HFFc6 (cell line): ENCODE results near the gene ROBO1. TPM values are rescaled to one million over a fixed set of nuclear protein-coding genes. Genes with fewer than 3 reads are reported as not detected.

Experiments used
- DNase-seq: peaks from one replicate; pipeline ENCODE4 v3.0.0-alpha.2; 2018
- H3K27ac Mint-ChIP-seq: 2 replicates; pipeline ENCODE4 v1.8.0; 2020; ENCODE audit warnings: mild to moderate bottlenecking, mixed read lengths
- H3K27me3 Mint-ChIP-seq: 2 replicates; pipeline ENCODE4 v1.8.0; 2021; ENCODE audit warnings: mild to moderate bottlenecking, moderate library complexity, mixed read lengths; ENCODE audit not compliant: insufficient read depth
- H3K36me3 Mint-ChIP-seq: 2 replicates; pipeline ENCODE4 v1.8.0; 2021; ENCODE audit warnings: low read depth, mixed read lengths
- H3K4me1 Mint-ChIP-seq: 2 replicates; pipeline ENCODE4 v1.8.0; 2020; ENCODE audit warnings: low read depth, mixed read lengths
- H3K4me3 Mint-ChIP-seq: 2 replicates; pipeline ENCODE4 v1.8.0; 2020; ENCODE audit warnings: mild to moderate bottlenecking, moderate library complexity, mixed read lengths
- H3K9me3 Mint-ChIP-seq: 2 replicates; pipeline ENCODE4 v1.8.0; 2020; ENCODE audit warnings: mild to moderate bottlenecking, mixed read lengths
- total RNA-seq, 6 experiments: library from RNA; stranded (reverse); fragmentation: NEBNext Ultra II Directional; extraction: Animal tissue kit (Norgen Biotek cat#: 25700); gene quantifications; 2 replicates in 1 of 6; 3 replicates in 5 of 6; pipeline ENCODE4 v1.2.3, GENCODE V29; 2021
- TF ChIP-seq, protein P1 (sequence below): fragments of 200-600 bp; sonication (generic); IDR thresholded peaks from 2 replicates; pipeline ENCODE4 v1.5.0; 2021; ENCODE audit warnings: antibody characterized with exemption, mild to moderate bottlenecking

Gene ROBO1
- total RNA-seq, 6 experiments from 2014 or later = 38.7 to 51.3 (median 41.7) TPM

DNA sequence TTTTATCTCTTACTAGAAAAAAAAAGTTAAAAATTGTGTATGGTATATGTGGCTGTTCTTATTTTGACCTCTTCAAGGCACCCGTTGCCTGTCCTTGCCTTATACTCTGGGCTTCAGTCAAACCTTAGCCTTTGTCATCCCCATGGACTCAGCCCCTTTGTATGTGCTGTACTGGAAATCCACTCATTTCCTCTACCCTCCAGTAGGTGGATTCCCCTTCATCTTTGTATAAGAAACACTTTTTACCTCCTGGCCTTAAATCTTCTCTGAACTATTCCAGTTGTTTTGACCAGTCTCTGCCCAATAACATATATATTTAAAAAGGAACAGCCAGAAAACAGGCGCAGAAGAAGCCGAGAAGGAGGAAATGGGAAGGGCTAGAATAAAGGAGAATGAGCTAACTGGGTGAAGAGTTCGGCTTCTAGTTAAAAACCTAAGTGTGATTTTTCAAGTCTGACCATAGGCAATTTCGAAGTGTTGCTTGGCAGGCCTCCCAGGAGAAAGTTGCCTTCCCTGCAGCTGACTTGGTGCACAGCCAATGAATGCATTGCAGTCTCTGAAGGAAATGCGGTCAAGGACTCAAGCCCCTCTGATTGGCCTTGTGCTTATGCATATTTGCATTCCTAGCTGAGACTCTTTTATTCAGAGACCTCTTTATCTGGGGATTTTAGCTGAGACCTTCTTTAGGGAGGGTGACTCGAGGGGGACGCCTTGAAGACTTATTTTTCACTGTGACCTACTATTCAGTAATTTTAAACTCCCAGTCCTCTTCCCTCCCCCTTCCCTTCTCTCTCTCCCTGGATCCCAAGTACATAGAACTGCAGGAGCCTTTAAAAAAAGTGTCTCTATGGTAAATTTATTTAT lies 277.4 kb downstream of the ROBO1 start:
- no peaks in the 10 kb centered on the region for H3K36me3 Mint-ChIP-seq
- no peaks in the 10 kb centered on the region for H3K4me1 Mint-ChIP-seq
- no peaks in the 10 kb centered on the region for H3K27me3 Mint-ChIP-seq
- no peaks in the 10 kb centered on the region for H3K9me3 Mint-ChIP-seq
- peak; percentile 3 for DNase-seq
- H3K4me3 Mint-ChIP-seq = no peak overlapping the region
- no peak overlapping the region for H3K27ac Mint-ChIP-seq
- TF ChIP-seq, protein P1, sequence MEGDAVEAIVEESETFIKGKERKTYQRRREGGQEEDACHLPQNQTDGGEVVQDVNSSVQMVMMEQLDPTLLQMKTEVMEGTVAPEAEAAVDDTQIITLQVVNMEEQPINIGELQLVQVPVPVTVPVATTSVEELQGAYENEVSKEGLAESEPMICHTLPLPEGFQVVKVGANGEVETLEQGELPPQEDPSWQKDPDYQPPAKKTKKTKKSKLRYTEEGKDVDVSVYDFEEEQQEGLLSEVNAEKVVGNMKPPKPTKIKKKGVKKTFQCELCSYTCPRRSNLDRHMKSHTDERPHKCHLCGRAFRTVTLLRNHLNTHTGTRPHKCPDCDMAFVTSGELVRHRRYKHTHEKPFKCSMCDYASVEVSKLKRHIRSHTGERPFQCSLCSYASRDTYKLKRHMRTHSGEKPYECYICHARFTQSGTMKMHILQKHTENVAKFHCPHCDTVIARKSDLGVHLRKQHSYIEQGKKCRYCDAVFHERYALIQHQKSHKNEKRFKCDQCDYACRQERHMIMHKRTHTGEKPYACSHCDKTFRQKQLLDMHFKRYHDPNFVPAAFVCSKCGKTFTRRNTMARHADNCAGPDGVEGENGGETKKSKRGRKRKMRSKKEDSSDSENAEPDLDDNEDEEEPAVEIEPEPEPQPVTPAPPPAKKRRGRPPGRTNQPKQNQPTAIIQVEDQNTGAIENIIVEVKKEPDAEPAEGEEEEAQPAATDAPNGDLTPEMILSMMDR = 0 out of 2 replicates have a peak, but pooled peaks have one; percentile 13

DNA sequence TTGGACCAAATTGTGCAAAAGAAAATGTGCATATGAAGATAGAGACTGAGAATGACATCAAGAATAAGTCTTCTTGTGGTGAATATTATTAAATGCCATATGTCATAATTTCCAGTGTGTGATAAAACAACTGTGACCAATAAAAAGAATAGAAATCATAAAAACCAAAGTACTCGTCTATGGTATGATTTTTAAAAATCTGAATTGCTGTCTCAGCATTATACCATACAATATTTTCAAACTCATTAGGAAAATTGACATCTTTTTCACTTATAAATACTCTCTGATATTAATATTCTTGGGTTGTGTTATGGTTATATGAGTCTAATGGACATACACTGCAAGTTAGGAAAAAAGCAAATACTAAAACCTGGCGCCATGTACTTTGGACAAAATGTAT lies 279.4 kb downstream of the ROBO1 start:
- TF ChIP-seq, protein P1 = no peak
- Mint-ChIP-seq H3K27ac (no peak overlapping the region), H3K27me3 (no peaks in the 10 kb centered on the region), H3K4me3 (no peak overlapping the region), H3K4me1 (no peaks in the 10 kb centered on the region), H3K36me3 (no peaks in the 10 kb centered on the region), H3K9me3 (no peaks in the 10 kb centered on the region)
- no peak for DNase-seq

DNA sequence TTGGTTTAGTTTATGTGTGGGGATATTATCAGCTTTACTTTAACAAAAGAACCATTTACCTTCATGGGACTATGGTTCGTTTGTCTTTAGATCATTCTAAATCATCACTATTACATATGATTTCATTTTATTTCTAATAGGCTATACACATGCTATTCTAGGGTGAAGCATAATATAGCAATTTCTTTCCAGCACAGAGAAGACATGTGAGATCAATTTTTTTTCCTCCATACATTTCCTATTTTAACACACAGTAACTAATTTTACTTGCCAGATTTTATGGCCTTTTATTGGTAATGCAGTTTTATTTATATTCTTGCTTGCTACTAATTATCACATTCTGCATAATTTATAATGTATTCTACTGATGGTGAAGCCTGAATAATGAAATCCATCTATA lies 287.1 kb downstream of the ROBO1 start:
- no peak overlapping the region for H3K27ac Mint-ChIP-seq
- no peaks in the 10 kb centered on the region for H3K27me3 Mint-ChIP-seq
- H3K36me3 Mint-ChIP-seq = no peaks in the 10 kb centered on the region
- no peak overlapping the region for H3K4me3 Mint-ChIP-seq
- no peak for DNase-seq
- H3K9me3 Mint-ChIP-seq = no peaks in the 10 kb centered on the region
- TF ChIP-seq, protein P1 = no peak
- no peaks in the 10 kb centered on the region for H3K4me1 Mint-ChIP-seq

DNA sequence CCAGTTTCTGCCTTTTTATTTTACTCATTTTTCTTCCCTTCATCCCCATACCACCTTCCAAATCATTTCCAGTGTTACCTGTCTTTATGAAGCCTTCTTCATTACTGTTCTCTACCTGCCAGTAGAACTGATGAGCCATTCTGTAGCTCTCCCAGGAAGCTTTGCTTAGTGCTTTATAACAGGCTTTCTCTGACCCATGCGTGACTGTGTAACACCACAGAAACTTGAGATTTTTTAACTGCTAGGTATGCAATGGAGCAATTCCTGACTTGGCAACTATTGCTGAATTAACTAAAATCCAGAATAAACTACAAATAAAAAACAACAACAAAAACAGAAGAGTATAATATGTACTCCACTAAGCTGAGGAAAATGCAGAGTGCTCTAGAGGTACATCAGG lies 289.2 kb downstream of the ROBO1 start:
- Mint-ChIP-seq H3K9me3 (no peaks in the 10 kb centered on the region), H3K4me1 (no peaks in the 10 kb centered on the region), H3K36me3 (no peaks in the 10 kb centered on the region), H3K27me3 (no peaks in the 10 kb centered on the region), H3K4me3 (no peak overlapping the region), H3K27ac (no peak overlapping the region)
- TF ChIP-seq, protein P1 = no peak
- DNase-seq = no peak

DNA sequence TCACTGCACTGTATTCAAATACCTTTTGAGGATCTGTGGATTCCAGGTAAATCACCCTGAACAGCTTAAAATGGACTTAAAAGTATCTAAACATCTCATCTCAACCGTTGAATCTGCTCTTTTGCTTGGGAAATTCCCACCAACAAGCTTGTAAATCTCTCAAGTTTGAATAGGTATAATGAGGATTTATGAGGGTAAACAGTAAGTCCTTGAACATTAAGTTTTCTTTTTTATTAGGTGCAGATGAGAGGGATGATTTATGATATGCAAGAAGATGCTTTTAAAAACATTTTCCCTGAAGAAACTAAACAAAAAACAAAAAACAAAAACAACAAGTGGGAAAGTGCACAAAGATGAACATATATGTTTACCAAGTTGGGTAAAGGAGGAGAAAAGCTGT lies 290.6 kb downstream of the ROBO1 start:
- H3K27ac Mint-ChIP-seq = no peak overlapping the region
- DNase-seq = no peak
- H3K27me3 Mint-ChIP-seq = no peaks in the 10 kb centered on the region
- H3K4me3 Mint-ChIP-seq = no peak overlapping the region
- no peaks in the 10 kb centered on the region for H3K36me3 Mint-ChIP-seq
- H3K4me1 Mint-ChIP-seq = no peaks in the 10 kb centered on the region
- no peaks in the 10 kb centered on the region for H3K9me3 Mint-ChIP-seq
- TF ChIP-seq, protein P1 = no peak
